Fibroblast of the aortic adventitia (primary cell): ENCODE data around the gene CPS1. TPM values are rescaled to one million over a fixed set of nuclear protein-coding genes. Genes with fewer than 3 reads are reported as not detected.
A peak's percentile ranks its signal among the peaks of the same experiment; 100 is the strongest.

Experiments used
- DNase-seq: peaks from one replicate; pipeline ENCODE4 v3.0.0-alpha.2; 2010; ENCODE audit warnings: low read depth
- H3K4me3 ChIP-seq: 2 replicates; pipeline ENCODE4 v1.5.1; 2011; ENCODE audit warnings: low read depth, mild to moderate bottlenecking, control low read depth, low read length, moderate library complexity
- CTCF ChIP-seq: IDR thresholded peaks from 2 replicates; pipeline ENCODE4 v1.5.1; 2011; ENCODE audit warnings: mild to moderate bottlenecking, low read length, control low read depth, inconsistent platforms; ENCODE audit not compliant: insufficient read depth
- total RNA-seq: library from RNA; depleted of rRNA; stranded (reverse); fragments of >200 nt; gene quantifications from 2 replicates; pipeline ENCODE4 v1.2.3, GENCODE V29; 2012; ENCODE audit warnings: low replicate concordance

Gene CPS1
- total RNA-seq, 1 donor, result 35.7 TPM

- no peak for TF ChIP-seq CTCF
- DNase-seq, result no peak
- no peak overlapping the region for H3K4me3 ChIP-seq
These were observed 116.7 kb downstream of the CPS1 start for GRCh38 chr2:210673117-210673516.

GRCh38 chr2:210676067-210676466 is 119.7 kb downstream of the CPS1 start:
- no peak for DNase-seq
- no peak for TF ChIP-seq CTCF
- H3K4me3 ChIP-seq, result no peak overlapping the region

- TF ChIP-seq CTCF, result no peak
- H3K4me3 ChIP-seq, result no peak overlapping the region
- no peak for DNase-seq
These were observed 125.1 kb downstream of the CPS1 start for GRCh38 chr2:210681491-210681890.

GRCh38 chr2:210686401-210686800 is 130.0 kb downstream of the CPS1 start:
- TF ChIP-seq CTCF, result no peak
- DNase-seq, result no peak
- no peak overlapping the region for H3K4me3 ChIP-seq

- peak; percentile 1 for DNase-seq
These were observed 131.5 kb downstream of the CPS1 start for GRCh38 chr2:210687786-210688470.

GRCh38 chr2:210707900-210708299 is 151.5 kb downstream of the CPS1 start:
- DNase-seq, result no peak
- H3K4me3 ChIP-seq, result no peak overlapping the region
- no peak for TF ChIP-seq CTCF

More at GRCh38 chr2:210687786-210688470, 131.5 kb downstream of the CPS1 start:
- no peak overlapping the region for H3K4me3 ChIP-seq
- TF ChIP-seq CTCF, result no peak

GRCh38 chr2:210713122-210713521 is 156.7 kb downstream of the CPS1 start:
- TF ChIP-seq CTCF, result no peak
- no peak overlapping the region for H3K4me3 ChIP-seq
- no peak for DNase-seq
